ENCODE measurements around the gene FNDC3A. TPM values are rescaled to one million over a fixed set of nuclear protein-coding genes. Genes with fewer than 3 reads are reported as not detected.

FNDC3A gene
- total and polyA plus RNA-seq, 4 donors = 48.4 to 115 (median 71.9) TPM

DNA sequence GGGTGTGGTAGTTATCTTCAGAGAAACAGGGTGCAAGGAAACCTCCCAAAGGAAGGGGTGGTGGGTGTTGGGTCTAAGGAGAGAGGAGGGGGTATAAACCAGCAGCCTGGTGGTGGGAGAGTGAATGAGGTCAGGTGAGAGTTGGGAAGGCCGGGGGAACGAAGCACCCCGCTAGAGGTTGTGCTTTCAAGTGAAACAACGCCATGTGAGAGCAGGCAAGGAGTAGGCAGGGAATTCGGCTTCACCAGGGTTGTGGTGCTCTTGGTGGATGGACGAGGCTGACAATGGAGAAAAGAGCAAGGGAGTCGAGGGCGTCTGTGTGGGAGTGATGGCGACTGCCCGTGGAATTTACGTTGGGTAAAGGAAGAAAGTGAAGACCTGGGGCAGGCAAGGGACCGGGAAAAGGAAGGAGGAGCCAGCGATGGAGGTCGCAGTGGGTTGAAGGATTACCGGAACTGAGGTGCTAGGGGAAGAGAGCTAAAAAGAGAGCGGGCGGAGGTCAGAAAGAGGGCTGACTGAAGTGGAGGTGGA lies 242.3 kb downstream of the FNDC3A start:
- Histone ChIP-seq H3K4me1 (ENCODE audit: control insufficient read depth, insufficient read depth, low read length) (peaks cover 25% of the 10 kb centered on the region), H3K9me3 (ENCODE audit: control insufficient read depth, insufficient read depth, low read length) (no peaks in the 10 kb centered on the region), H3K36me3 (ENCODE audit: control insufficient read depth, insufficient read depth, low read length) (no peaks in the 10 kb centered on the region), H3K27me3 (ENCODE audit: control insufficient read depth, insufficient read depth, low read length) (peaks cover 53% of the 10 kb centered on the region), H3K4me3 (ENCODE audit: low read depth, low read length) (no peak overlapping the region), H3K27ac (ENCODE audit: low read depth, low read length) (no peak overlapping the region)
- DNase-seq (ENCODE audit: low read depth in 4 of 6, low spot score in 6 of 6) = no peak
- WGBS (ENCODE audit: insufficient coverage) = 26% methylated on average over 17 of the region's 17 CpGs

DNA sequence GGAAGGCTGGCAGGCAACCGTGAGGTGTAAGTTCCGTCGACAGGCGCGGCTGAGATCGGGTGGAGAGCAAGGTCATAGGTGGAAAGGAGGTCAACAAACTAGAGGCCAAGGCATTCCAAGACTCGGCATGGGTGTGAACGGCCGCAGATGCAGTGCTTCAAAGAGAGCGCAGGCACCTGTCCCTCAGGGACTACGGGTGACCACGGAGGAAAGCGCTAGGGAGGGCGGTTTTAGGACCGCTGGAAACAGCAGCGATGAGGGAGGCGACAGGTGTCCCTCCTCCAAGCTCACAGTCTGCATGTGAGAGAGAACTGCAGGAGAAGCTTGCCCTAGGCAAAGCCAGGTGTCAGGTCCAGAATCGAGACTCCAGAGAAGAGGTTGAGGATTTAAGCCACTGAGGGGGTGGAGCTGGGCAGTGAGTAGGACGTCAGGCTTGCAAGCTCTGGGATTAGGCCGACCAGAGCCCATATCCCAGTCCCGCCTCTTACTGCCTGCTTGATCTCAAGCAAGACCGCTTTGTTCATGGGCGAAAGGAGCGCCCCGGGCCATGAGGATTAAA lies 242.9 kb downstream of the FNDC3A start:
- Histone ChIP-seq H3K36me3 (ENCODE audit: control insufficient read depth, insufficient read depth, low read length) (no peaks in the 10 kb centered on the region), H3K27ac (ENCODE audit: low read depth, low read length) (no peak overlapping the region), H3K9me3 (ENCODE audit: control insufficient read depth, insufficient read depth, low read length) (no peaks in the 10 kb centered on the region), H3K4me3 (ENCODE audit: low read depth, low read length) (no peak overlapping the region), H3K4me1 (ENCODE audit: control insufficient read depth, insufficient read depth, low read length) (peaks cover 25% of the 10 kb centered on the region), H3K27me3 (ENCODE audit: control insufficient read depth, insufficient read depth, low read length) (peaks cover 56% of the 10 kb centered on the region)
- 11% methylated on average over 20 of the region's 25 CpGs for WGBS (ENCODE audit: insufficient coverage)
- peak in 1 of 6 donors; percentile 9 for DNase-seq (ENCODE audit: low read depth in 4 of 6, low spot score in 6 of 6)

DNA sequence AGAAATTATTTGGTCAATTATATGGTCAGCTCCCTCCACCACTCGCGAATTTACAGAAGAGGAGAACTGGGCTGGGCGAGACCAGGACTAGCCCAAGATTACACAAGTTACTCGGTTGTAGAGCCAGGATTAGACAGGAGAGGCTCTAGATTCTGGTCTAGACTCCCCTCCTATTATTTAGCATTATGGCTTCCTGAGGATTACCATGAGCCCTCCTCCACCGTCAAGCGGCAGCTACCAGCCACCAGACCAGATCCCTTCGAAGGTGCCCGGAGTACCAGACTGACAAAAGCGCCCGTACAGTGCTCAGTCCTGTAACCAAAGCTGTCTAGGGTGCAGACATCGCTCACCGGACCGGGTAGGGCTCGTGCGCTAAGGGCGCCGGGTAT lies 243.9 kb downstream of the FNDC3A start:
- WGBS (ENCODE audit: insufficient coverage) = 9% methylated on average over 17 of the region's 17 CpGs
- H3K36me3 ChIP-seq (ENCODE audit: control insufficient read depth, insufficient read depth, low read length) = no peaks in the 10 kb centered on the region
- H3K27me3 ChIP-seq (ENCODE audit: control insufficient read depth, insufficient read depth, low read length) = peaks cover 61% of the 10 kb centered on the region
- peaks cover 24% of the 10 kb centered on the region for H3K4me1 ChIP-seq (ENCODE audit: control insufficient read depth, insufficient read depth, low read length)
- H3K4me3 ChIP-seq (ENCODE audit: low read depth, low read length) = peak overlapping the region; percentile 12
- H3K9me3 ChIP-seq (ENCODE audit: control insufficient read depth, insufficient read depth, low read length) = no peaks in the 10 kb centered on the region
- no peak overlapping the region for H3K27ac ChIP-seq (ENCODE audit: low read depth, low read length)
- DNase-seq (ENCODE audit: low read depth in 4 of 6, low spot score in 6 of 6) = no peak

DNA sequence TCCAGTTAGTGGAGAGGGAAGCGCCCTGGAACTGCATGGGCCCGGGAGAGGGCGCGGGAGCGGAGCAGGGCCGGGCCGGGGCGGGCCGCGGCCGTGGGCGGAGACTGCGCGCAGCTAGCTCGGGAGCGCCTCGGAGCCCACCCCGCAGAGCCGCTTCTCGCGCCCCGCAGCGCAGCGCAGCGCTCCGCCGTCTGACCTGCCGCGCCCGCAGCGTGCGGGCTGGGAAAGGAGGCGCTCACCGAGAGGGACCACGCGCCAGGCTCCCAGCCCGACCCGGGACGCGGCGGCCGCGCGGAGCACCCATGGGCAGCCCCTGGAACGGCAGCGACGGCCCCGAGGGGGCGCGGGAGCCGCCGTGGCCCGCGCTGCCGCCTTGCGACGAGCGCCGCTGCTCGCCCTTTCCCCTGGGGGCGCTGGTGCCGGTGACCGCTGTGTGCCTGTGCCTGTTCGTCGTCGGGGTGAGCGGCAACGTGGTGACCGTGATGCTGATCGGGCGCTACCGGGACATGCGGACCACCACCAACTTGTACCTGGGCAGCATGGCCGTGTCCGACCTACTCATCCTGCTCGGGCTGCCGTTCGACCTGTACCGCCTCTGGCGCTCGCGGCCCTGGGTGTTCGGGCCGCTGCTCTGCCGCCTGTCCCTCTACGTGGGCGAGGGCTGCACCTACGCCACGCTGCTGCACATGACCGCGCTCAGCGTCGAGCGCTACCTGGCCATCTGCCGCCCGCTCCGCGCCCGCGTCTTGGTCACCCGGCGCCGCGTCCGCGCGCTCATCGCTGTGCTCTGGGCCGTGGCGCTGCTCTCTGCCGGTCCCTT lies 244.5 kb downstream of the FNDC3A start, which contains the start of gene MLNR:
Gene MLNR, plus strand, starts transcription at position 303 of the 820 bp plus-strand sequence. Its CDS starts 0 bp downstream, at position 303.
- H3K4me3 ChIP-seq (ENCODE audit: low read depth, low read length) = peak within 1 kb of the TSS; percentile 12
- H3K9me3 ChIP-seq (ENCODE audit: control insufficient read depth, insufficient read depth, low read length) = no peaks in the 10 kb centered on the region
- WGBS (ENCODE audit: insufficient coverage) = 1% methylated on average over 111 of the region's 111 CpGs
- no peaks in the 10 kb centered on the region for H3K36me3 ChIP-seq (ENCODE audit: control insufficient read depth, insufficient read depth, low read length)
- peaks cover 64% of the 10 kb centered on the region for H3K27me3 ChIP-seq (ENCODE audit: control insufficient read depth, insufficient read depth, low read length)
- peaks cover 18% of the 10 kb centered on the region for H3K4me1 ChIP-seq (ENCODE audit: control insufficient read depth, insufficient read depth, low read length)
- no peak within 1 kb of the TSS for H3K27ac ChIP-seq (ENCODE audit: low read depth, low read length)
- peak in 2 of 6 donors; percentile 10 to 43 for DNase-seq (ENCODE audit: low read depth in 4 of 6, low spot score in 6 of 6)

DNA sequence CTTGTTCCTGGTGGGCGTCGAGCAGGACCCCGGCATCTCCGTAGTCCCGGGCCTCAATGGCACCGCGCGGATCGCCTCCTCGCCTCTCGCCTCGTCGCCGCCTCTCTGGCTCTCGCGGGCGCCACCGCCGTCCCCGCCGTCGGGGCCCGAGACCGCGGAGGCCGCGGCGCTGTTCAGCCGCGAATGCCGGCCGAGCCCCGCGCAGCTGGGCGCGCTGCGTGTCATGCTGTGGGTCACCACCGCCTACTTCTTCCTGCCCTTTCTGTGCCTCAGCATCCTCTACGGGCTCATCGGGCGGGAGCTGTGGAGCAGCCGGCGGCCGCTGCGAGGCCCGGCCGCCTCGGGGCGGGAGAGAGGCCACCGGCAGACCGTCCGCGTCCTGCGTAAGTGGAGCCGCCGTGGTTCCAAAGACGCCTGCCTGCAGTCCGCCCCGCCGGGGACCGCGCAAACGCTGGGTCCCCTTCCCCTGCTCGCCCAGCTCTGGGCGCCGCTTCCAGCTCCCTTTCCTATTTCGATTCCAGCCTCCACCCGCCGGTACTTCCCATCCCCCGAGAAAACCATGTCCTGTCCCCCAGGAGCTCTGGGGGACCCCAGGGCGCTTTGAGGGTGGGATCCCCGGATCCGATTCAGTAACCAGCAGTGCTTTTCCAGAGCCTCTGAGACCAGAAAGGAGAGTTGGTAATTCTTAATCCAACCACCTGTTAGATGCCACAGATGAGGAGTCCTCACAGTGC lies 245.3 kb downstream of the FNDC3A start:
- no peaks in the 10 kb centered on the region for H3K9me3 ChIP-seq (ENCODE audit: control insufficient read depth, insufficient read depth, low read length)
- peaks cover 64% of the 10 kb centered on the region for H3K27me3 ChIP-seq (ENCODE audit: control insufficient read depth, insufficient read depth, low read length)
- peak in 1 of 6 donors; percentile 18 for DNase-seq (ENCODE audit: low read depth in 4 of 6, low spot score in 6 of 6)

DNA sequence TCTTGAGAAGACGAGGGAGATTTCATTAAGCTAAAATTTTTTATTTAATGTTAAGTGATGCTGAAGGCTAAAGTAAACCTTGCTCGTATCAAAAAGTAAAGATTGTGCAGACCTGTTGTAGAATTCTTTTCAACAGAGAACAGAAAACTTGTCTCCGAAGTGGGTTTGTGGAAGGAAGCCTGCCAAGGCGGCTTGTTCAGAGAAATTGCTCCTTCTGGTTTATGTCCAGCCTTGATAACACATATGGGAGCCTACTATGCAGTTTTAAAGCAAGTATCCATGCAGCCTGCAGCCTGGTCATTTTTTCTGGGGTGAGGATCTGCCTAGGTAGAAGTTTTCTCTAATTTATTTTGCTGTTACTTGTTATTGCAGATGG lies 245.9 kb downstream of the FNDC3A start:
- peaks cover 17% of the 10 kb centered on the region for H3K4me1 ChIP-seq (ENCODE audit: control insufficient read depth, insufficient read depth, low read length)
- H3K9me3 ChIP-seq (ENCODE audit: control insufficient read depth, insufficient read depth, low read length) = no peaks in the 10 kb centered on the region
- H3K27me3 ChIP-seq (ENCODE audit: control insufficient read depth, insufficient read depth, low read length) = peaks cover 64% of the 10 kb centered on the region
- 72% methylated on average over 3 of the region's 4 CpGs for WGBS (ENCODE audit: insufficient coverage)
- DNase-seq (ENCODE audit: low read depth in 4 of 6, low spot score in 6 of 6) = no peak
- no peaks in the 10 kb centered on the region for H3K36me3 ChIP-seq (ENCODE audit: control insufficient read depth, insufficient read depth, low read length)
- no peak overlapping the region for H3K4me3 ChIP-seq (ENCODE audit: low read depth, low read length)
- no peak overlapping the region for H3K27ac ChIP-seq (ENCODE audit: low read depth, low read length)

More for the DNA sequence above, 245.3 kb downstream of the FNDC3A start:
- Histone ChIP-seq H3K4me1 (ENCODE audit: control insufficient read depth, insufficient read depth, low read length) (peaks cover 17% of the 10 kb centered on the region), H3K36me3 (ENCODE audit: control insufficient read depth, insufficient read depth, low read length) (no peaks in the 10 kb centered on the region), H3K4me3 (ENCODE audit: low read depth, low read length) (no peak overlapping the region), H3K27ac (ENCODE audit: low read depth, low read length) (no peak overlapping the region)
- WGBS (ENCODE audit: insufficient coverage) = 2% methylated on average over 69 of the region's 73 CpGs

DNA sequence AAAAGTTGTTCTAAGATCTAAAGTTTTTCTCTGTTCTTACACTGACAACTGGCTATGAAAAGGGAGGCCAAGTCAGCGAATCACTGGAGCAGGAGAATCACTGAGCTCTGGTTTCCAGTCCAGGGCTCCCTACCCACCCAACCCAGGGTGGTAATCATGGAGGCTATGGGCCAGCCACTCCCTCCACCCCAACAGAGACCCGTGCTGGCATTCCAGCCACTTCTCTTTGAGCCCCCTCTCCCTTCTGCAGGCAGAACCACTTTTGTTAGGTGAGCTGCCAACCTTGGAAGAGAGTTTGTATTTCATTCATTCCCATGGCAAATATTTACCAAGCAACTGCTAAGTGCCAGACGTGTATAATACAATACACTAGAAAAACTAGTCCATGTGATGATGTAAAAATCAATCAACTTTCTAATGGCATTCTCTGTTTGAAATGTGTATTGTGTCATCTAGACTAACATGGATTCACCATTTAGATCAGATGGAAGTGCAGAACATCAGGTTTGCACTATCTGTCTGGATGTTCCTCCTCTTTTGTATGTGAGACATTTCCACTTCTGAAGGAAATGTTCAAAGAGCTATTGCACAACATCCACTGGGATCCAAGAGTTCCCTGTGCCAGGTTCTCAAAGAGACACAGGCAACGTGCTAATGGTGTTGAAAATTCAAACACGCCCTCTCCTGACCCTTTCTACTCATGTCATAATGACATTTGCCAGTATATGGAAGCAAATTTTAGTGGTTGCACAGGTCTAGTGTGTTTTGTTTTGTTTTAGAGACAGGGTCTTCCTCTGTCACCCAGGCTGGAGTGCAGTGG lies 249.7 kb downstream of the FNDC3A start:
- no peak overlapping the region for H3K4me3 ChIP-seq (ENCODE audit: low read depth, low read length)
- no peaks in the 10 kb centered on the region for H3K36me3 ChIP-seq (ENCODE audit: control insufficient read depth, insufficient read depth, low read length)
- WGBS (ENCODE audit: insufficient coverage) = 20% methylated on average over 1 of the region's 5 CpGs
- DNase-seq (ENCODE audit: low read depth in 4 of 6, low spot score in 6 of 6) = no peak
- no peak overlapping the region for H3K27ac ChIP-seq (ENCODE audit: low read depth, low read length)
- H3K4me1 ChIP-seq (ENCODE audit: control insufficient read depth, insufficient read depth, low read length) = peaks cover 8% of the 10 kb centered on the region
- peaks cover 34% of the 10 kb centered on the region for H3K27me3 ChIP-seq (ENCODE audit: control insufficient read depth, insufficient read depth, low read length)
- H3K9me3 ChIP-seq (ENCODE audit: control insufficient read depth, insufficient read depth, low read length) = no peaks in the 10 kb centered on the region

DNA sequence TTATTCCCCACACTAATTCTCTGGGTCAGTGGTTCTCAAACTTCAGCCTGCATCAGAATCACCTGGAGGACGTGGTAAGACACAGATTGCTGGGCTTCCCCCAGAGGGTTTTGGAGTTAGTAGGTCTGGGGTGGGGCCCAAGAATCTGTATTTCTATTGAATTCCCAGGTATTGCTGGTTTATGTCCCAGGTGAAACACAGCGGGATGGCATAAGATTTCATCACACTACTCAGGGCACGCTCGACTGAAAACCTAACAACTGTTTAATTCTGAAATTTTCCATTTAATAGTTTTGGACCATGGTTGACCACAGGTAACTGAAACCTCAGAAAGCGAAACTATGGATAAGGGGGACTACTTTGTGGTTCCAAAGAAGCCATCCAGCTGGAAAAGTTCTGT lies 250.9 kb downstream of the FNDC3A start:
- no peak for DNase-seq (ENCODE audit: low read depth in 4 of 6, low spot score in 6 of 6)
- H3K27ac ChIP-seq (ENCODE audit: low read depth, low read length) = no peak overlapping the region
- WGBS (ENCODE audit: insufficient coverage) = no CpG with 5 or more reads among the region's 5 CpGs

DNA sequence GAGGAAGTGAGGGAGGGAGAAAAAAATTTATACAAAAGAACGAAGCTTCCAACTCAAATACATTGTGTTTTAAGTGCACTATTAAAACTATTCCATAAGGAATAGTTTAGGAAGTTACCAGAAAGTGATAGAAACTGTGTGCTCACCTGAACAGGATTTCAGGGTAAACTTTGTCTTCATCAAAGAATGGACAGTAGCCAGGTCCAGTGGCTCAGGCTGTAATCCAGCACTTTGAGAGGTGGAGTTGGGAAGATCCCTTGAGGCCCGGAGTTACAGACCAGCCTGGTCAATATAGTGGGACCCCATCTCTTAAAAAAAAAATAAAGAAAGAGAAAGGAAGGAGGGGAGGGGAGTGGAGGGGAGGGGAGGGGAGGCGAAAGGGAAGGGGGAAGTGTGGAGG lies 259.0 kb downstream of the FNDC3A start:
- no peaks in the 10 kb centered on the region for H3K27me3 ChIP-seq (ENCODE audit: control insufficient read depth, insufficient read depth, low read length)
- no peak for DNase-seq (ENCODE audit: low read depth in 4 of 6, low spot score in 6 of 6)
- no peaks in the 10 kb centered on the region for H3K36me3 ChIP-seq (ENCODE audit: control insufficient read depth, insufficient read depth, low read length)
- WGBS (ENCODE audit: insufficient coverage) = 100% methylated on average over 1 of the region's 3 CpGs
- H3K4me1 ChIP-seq (ENCODE audit: control insufficient read depth, insufficient read depth, low read length) = no peaks in the 10 kb centered on the region
- no peak overlapping the region for H3K27ac ChIP-seq (ENCODE audit: low read depth, low read length)
- no peak overlapping the region for H3K4me3 ChIP-seq (ENCODE audit: low read depth, low read length)
- no peaks in the 10 kb centered on the region for H3K9me3 ChIP-seq (ENCODE audit: control insufficient read depth, insufficient read depth, low read length)

More for the DNA sequence above, 250.9 kb downstream of the FNDC3A start:
- Histone ChIP-seq H3K4me3 (ENCODE audit: low read depth, low read length) (no peak overlapping the region), H3K9me3 (ENCODE audit: control insufficient read depth, insufficient read depth, low read length) (no peaks in the 10 kb centered on the region), H3K36me3 (ENCODE audit: control insufficient read depth, insufficient read depth, low read length) (no peaks in the 10 kb centered on the region), H3K4me1 (ENCODE audit: control insufficient read depth, insufficient read depth, low read length) (no peaks in the 10 kb centered on the region), H3K27me3 (ENCODE audit: control insufficient read depth, insufficient read depth, low read length) (peaks cover 24% of the 10 kb centered on the region)

All from spinal cord (tissue), 10 donors.